ENCODE results near the gene CNOT6. TPM values are rescaled to one million over a fixed set of nuclear protein-coding genes. Genes with fewer than 3 reads are reported as not detected.

The CNOT6 gene
- total RNA-seq, 3 donors from 2014 or later: 9.8 to 26.2 (median 19.0) TPM

DNA sequence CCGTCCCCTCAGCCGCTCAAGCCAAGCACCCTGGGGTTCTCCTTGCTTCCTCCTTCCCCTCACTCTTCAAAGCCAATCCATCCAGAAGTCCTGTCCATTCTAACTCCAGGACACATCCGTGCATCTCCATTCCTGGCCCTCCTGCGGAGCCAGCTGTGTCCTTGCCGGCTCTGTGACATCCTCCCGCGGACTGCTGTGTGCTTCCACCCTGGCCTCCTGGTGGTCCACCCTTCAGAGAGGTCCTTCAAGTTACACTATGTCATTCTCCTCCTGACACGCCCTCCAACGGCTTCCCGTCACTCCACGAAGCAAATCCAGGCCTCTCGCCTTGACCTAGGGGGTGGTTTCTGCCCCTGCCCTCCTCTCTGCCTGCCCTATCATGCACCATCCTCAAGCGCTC lies 110.1 kb downstream of the CNOT6 start:
- no peak for DNase-seq (ENCODE audit: low spot score in 2 of 2)
- no peaks in the 10 kb centered on the region for H3K36me3 ChIP-seq
- TF ChIP-seq POLR2A (IDR thresholded peaks at IDR 0.05) (no peak), CTCF (IDR thresholded peaks at IDR 0.05) (no peak), POLR2AphosphoS5 (IDR thresholded peaks at IDR 0.05) (no peak)

DNA sequence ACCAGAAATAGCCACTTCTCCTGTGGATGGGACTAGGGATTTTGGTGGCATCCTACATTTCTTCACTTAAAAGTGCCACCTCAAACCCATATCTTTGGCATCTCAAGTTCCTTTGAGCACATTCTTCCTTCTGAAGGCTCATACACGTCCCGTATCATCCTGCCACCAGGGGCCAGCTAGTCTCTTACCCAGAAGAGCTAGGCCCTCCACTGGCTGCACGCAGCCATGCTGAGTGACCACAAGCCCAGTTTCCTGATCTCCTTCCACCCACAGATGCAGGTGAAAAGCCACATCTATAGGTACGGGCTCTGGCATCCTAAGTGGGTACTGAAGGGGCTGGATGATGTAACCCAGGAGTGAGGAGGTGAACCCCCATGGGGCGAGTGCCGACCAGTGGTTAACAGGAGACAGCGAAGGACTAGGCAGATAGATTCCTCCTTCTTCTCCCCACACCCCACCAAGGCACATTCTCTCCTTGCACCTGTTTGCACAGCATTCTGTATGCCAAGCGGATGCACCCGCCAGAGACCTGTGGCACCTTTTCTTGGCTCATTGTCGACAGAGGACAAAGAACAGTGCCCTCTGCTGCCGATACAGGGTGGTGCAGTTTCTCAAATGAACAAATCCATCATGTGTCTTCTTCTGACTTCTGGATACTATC lies 111.5 kb downstream of the CNOT6 start:
- TF ChIP-seq POLR2A (IDR thresholded peaks at IDR 0.05) (no peak), POLR2AphosphoS5 (IDR thresholded peaks at IDR 0.05) (no peak), CTCF (IDR thresholded peaks at IDR 0.05) (peak in 2 of 3 donors; percentile 54 to 55)
- intact Hi-C loops (cut with DNase I; ENCODE audit: low total_unique reads): no loop called here
- H3K4me1 ChIP-seq: no peaks in the 10 kb centered on the region
- H3K9me3 ChIP-seq: no peaks in the 10 kb centered on the region
- H3K27ac ChIP-seq: no peak overlapping the region
- H3K27me3 ChIP-seq: no peaks in the 10 kb centered on the region
- DNase-seq (ENCODE audit: low spot score in 2 of 2): peak; percentile 25 to 80
- no peaks in the 10 kb centered on the region for H3K36me3 ChIP-seq
- no peak overlapping the region for H3K4me3 ChIP-seq

More for the DNA sequence above, 110.1 kb downstream of the CNOT6 start:
- H3K27me3 ChIP-seq: no peaks in the 10 kb centered on the region
- no peak overlapping the region for H3K27ac ChIP-seq
- H3K9me3 ChIP-seq: no peaks in the 10 kb centered on the region
- H3K4me1 ChIP-seq: no peaks in the 10 kb centered on the region
- H3K4me3 ChIP-seq: no peak overlapping the region
- intact Hi-C loops (cut with DNase I; ENCODE audit: low total_unique reads): no loop called here

GRCh38 chr5:180606215-180606785 lies 112.1 kb downstream of the CNOT6 start:
- H3K36me3 ChIP-seq: no peaks in the 10 kb centered on the region
- no peaks in the 10 kb centered on the region for H3K9me3 ChIP-seq
- TF ChIP-seq POLR2AphosphoS5 (IDR thresholded peaks at IDR 0.05) (no peak), CTCF (IDR thresholded peaks at IDR 0.05) (no peak), POLR2A (IDR thresholded peaks at IDR 0.05) (no peak)
- no peak overlapping the region for H3K4me3 ChIP-seq
- H3K27me3 ChIP-seq: no peaks in the 10 kb centered on the region
- intact Hi-C loops (cut with DNase I; ENCODE audit: low total_unique reads): no loop called here
- H3K4me1 ChIP-seq: no peaks in the 10 kb centered on the region
- DNase-seq (ENCODE audit: low spot score in 2 of 2): no peak
- no peak overlapping the region for H3K27ac ChIP-seq

GRCh38 chr5:180607861-180608571 lies 113.8 kb downstream of the CNOT6 start:
- H3K27me3 ChIP-seq: no peaks in the 10 kb centered on the region
- no peaks in the 10 kb centered on the region for H3K9me3 ChIP-seq
- no peaks in the 10 kb centered on the region for H3K4me1 ChIP-seq
- no peak for TF ChIP-seq POLR2AphosphoS5 (IDR thresholded peaks at IDR 0.05)
- TF ChIP-seq CTCF (IDR thresholded peaks at IDR 0.05): no peak
- no peak for TF ChIP-seq POLR2A (IDR thresholded peaks at IDR 0.05)
- H3K36me3 ChIP-seq: no peaks in the 10 kb centered on the region
- no peak for DNase-seq (ENCODE audit: low spot score in 2 of 2)
- intact Hi-C loops (cut with DNase I; ENCODE audit: low total_unique reads): no loop called here
- H3K4me3 ChIP-seq: no peak overlapping the region
- H3K27ac ChIP-seq: no peak overlapping the region
